Stomach (tissue), 4 donors: ENCODE results near the gene RALA.

Source experiments
- POLR2A ChIP-seq, 4 donors: fragments of 450-650 bp; IDR thresholded peaks; one replicate each; pipeline ENCODE4 v1.6.1; 2016; ENCODE audit warnings: antibody characterized with exemption in 4 of 4, control low read depth in 2 of 4, mild to moderate bottlenecking in 1 of 4, moderate library complexity in 1 of 4
- POLR2AphosphoS5 ChIP-seq, 3 donors: sonication (generic); formaldehyde crosslinking; IDR thresholded peaks; one replicate each; pipeline ENCODE4 v1.6.1; 2016; ENCODE audit warnings: antibody characterized with exemption in 3 of 3
- TF ChIP-seq, protein P1 (sequence below), 7 experiments: fragments of 450-650 bp in 4 of 7; fragments of 200-600 bp in 3 of 7; sonication (generic) in 3 of 7; IDR thresholded peaks; one replicate each; pipeline ENCODE4 v1.5.1; 2016 to 2019; ENCODE audit warnings: antibody characterized with exemption in 7 of 7, control low read depth in 2 of 7, mild to moderate bottlenecking in 1 of 7

DNA sequence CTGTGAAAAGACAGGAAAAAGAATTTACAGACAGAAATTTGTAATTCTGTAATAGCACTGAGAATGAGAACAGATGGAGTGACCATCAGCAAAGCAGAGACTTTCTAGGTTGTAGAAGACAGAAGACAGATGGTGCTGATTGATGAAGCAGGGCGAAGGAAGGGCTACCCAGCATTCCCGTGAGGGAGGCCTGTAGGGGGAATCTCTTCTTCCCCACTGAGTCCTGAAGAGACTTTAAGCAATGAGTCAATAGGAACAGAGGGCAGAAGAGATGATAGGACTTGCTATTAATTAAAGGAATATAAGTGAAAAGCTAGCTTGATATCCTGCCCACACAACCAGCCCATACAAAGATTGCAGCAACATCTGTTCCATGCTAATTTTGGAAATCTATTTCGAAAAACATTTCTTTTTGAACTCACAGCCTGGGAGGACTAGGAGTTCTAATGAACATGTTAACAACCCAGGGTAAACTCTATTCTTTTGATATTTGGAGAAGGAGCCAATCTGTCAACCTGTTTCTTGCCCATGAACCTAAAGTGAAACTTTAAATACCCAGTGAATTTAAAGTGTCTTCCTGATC, 44.1 kb downstream of the RALA start:
- TF ChIP-seq, protein P1, sequence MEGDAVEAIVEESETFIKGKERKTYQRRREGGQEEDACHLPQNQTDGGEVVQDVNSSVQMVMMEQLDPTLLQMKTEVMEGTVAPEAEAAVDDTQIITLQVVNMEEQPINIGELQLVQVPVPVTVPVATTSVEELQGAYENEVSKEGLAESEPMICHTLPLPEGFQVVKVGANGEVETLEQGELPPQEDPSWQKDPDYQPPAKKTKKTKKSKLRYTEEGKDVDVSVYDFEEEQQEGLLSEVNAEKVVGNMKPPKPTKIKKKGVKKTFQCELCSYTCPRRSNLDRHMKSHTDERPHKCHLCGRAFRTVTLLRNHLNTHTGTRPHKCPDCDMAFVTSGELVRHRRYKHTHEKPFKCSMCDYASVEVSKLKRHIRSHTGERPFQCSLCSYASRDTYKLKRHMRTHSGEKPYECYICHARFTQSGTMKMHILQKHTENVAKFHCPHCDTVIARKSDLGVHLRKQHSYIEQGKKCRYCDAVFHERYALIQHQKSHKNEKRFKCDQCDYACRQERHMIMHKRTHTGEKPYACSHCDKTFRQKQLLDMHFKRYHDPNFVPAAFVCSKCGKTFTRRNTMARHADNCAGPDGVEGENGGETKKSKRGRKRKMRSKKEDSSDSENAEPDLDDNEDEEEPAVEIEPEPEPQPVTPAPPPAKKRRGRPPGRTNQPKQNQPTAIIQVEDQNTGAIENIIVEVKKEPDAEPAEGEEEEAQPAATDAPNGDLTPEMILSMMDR (IDR thresholded peaks at IDR 0.05) = no peak
- TF ChIP-seq POLR2AphosphoS5 (IDR thresholded peaks at IDR 0.05) (no peak), POLR2A (IDR thresholded peaks at IDR 0.05) (no peak)
